Stimulated activated CD8-positive, alpha-beta memory T cell treated with anti-CD3 and anti-CD28 coated beads, Interleukin-4, amount 100 ng/mL, for 48 hours (primary cell): Measurements from ENCODE around the gene BAIAP2L2.
"Not testable (repeated sequence)": the region's sequence is repeated elsewhere in the genome, so short reads cannot be mapped to it uniquely, and the experiment has no call there.

Experiments used
- DNase-seq: peaks from one replicate; pipeline ENCODE4 v3.0.0-alpha.2; 2020

Gene BAIAP2L2

DNA sequence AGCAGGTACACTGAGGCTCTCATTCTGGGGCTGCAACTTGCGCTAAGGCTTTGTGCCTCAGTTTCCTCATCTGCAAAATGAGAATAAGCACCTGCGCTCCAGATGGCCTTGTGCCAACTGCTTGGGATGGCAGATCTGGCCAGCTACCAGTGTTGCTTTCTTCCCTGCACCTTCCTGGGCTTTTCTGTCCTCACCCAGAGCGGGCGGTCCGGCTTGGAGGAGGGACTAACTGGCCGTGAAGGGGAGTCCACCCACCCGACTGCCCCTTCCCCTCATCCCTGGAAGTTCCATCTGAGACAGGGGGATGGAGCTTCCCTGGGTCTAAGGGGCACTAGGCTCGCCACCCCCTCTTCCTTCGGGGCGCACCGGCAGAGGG, 30.0 kb downstream of the BAIAP2L2 start:
- DNase-seq: no peak

DNA sequence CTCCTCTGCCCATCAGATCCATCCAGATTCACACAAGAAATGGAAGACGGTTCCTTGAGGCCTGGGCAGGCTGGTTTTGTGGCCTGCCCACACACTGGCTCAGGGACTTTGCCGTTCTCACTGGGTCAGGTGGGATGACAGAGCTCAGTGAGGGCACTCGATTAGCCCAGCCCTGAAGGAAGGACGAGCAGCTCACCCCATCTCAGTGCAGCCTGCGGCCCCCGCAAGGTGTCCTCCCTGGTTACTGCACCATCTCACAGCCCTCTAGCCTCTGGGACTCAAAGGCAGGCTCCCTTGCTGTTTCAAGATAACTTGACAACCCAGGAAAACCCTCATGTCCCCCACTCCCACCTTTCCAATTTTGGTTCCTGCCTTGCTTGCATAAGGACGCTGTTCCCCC, 30.7 kb downstream of the BAIAP2L2 start:
- DNase-seq: no peak

DNA sequence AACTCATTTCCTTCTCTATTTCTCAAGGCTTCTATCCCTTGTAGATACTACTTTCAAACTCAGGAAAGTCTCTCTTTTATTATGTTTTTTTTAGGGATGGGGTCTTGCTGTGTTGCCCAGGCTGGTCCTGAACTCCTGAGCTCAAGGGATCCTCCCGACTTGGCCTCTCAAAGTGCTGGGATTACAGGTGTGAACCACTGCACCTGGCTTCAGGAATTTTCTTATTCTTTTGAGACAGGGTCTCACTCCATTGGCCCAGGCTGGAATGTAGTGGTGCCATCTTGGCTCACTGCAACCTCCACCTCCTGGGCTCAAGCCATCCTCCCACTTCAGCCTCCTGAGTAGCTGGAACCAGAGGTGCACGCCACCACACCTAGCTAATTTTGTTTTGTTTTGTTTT, 31.3 kb downstream of the BAIAP2L2 start:
- DNase-seq: not testable (repeated sequence)

DNA sequence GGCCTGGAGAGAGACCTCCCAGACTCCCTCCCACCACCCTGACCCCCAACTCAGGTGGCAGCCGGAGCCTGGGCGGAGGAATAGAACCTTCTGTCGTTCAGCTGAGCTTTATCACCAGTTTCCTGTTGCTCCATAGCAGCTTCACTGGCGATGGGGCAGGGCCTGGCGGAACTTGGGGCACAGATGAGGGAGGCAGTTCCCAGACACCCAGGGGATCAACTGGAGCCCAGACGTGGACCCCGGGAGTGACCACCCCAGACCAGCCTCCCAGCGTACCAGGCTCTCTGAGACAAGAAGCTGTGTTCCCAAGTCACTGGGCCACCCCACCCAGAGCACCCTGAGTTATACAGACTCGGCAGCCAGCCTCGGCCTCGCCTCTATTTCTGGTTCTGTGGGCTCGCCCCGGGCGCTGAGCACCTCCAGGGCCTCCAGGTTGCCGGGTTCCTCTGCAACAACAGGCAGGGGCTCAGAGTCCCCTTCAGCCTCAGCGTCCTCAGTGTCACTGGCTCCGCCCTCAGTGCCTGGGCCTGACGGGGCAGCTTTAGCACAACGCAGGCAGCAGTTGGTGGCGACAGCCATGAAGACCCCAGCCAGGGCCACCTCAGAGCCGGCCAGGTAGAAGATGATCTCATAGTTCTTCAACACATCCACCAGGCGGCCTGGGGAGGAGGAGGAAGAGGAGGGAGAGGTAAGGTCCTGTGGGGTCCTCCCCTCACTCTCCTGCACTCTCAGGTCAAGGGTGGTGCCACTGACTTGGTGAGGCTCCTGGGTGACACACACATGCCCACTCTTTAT, 32.2 kb downstream of the BAIAP2L2 start:
- DNase-seq: no peak

DNA sequence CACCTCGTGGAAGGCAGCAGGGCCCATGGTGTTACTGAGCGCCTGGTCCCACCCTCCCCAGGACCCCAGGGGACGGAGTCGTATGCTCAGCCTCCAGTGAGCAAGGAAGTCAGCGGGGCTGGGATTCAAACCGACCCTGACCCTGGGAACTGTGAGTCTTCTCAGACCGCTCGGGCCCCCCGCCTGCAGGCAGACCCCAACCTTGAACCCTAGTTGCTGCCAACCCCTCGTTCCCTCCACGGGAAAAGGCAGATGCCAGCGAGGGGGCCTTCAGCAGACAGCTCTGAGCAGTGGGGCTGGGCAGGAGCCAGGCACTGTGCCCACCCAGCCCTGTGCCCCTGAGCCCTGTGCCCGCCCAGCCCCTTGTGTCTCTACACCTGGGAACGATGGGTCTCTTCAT, 32.9 kb downstream of the BAIAP2L2 start:
- no peak for DNase-seq

DNA sequence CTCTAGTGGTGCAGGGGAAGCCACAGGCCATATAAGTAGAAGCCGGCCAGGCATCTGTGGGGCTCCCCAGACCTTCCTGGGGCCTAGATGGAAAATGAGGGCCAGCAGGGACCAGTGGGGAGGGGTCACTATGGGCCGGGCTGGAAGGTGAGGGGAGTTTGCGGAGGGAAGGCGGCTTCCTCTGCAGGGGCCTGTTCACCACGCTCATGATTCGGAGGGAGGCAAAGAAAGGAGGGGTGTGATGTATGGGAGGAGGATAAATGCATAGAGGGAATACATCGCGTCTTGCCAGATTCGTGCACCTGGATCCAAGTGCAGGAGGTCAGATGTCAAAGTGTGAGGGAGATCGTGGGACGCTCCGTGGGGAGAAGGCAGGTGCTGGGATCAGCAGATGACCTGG, 33.4 kb downstream of the BAIAP2L2 start:
- no peak for DNase-seq

DNA sequence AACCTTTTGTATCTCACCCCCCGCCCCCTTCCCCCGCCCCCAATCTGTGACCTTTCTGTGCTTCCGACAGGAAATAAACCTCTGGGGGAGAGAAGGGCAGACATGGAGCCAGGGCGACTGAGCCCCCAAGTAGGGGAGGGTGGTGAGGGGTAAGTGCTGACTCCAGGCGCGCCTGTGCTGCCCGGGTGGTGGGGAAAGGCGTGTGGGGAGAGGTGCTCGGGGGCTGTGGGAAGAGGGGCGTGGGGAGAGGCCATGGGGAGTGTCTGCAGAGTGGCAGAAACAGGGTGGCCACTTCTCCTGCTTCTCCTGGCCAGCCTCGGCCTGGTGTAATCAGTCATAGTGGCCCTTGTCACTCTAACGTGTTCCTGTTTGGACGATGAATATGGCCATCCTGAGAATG, 34.5 kb downstream of the BAIAP2L2 start:
- no peak for DNase-seq

DNA sequence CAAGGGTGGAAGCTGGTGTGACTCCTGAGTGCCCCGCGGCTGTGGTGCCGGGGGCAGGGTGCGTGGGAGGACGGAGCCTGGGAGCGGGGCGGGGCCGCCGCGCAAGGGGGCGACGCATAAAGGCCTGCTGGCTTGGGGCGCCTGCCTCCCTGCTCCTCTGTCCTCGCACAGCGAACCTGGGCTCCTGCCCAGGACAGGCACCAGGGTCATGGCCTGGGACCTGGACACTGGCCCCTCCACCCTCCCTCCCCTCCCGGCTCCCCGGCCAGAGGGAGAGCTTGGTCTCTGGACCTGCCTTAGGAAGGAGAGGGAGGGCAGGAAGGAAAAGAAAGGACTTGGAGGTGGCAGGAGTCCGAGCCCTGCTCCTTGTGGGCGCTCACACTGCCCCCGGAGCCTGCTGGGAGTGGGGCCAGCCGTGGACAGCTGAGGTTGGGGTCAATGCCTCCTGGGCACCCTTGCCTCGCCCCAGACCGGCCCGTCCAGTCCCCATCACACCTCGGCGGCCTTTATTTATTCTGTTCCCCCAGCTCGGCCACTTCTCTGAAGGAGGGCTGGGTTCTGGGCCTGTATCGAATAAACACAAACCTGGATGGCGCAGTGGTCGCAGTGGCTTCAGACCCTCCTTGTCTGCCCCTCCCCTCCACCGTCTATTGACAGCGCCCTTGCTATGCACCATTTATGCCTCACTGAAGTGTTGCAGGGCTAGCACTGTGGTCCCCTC, 35.2 kb downstream of the BAIAP2L2 start:
- no peak for DNase-seq

DNA sequence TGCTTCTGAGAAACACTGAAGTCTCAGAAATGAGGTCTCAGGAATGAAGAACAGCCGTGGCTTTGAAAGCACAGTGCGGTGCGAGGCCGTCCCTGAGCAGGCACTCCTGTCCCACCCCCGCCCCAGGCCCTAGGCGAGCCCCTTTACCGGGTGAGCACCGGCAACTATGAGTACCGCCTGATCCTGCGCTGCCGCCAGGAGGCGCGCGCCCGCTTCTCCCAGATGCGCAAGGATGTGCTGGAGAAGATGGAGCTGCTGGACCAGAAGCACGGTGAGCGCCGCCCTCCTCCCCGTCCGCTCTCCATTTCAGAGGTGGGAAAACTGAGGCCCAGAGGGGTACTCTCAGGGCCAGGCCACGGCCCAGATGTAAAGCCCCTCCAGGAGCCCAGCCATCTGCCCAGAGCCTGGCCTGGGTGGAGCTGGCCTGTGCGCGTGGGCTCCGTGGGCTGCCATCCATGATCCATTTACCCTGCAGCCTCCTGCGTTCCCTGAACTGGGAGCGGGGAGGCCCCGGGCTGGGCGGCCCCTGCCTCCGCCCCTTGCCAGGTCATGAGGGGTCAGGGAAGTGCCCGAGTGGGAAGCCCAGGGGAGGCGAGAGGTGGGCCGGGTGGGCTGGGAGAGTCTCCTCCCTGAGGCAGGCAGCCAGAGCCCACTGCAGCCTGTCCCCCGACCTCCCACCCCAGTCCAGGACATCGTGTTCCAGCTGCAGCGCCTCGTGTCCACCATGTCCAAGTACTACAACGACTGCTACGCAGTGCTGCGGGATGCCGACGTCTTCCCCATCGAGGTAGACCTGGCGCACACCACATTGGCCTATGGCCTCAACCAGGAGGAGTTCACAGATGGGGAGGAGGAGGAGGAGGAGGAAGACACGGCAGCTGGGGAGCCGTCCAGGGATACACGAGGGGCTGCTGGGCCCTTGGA, 36.0 kb downstream of the BAIAP2L2 start:
- no peak for DNase-seq

DNA sequence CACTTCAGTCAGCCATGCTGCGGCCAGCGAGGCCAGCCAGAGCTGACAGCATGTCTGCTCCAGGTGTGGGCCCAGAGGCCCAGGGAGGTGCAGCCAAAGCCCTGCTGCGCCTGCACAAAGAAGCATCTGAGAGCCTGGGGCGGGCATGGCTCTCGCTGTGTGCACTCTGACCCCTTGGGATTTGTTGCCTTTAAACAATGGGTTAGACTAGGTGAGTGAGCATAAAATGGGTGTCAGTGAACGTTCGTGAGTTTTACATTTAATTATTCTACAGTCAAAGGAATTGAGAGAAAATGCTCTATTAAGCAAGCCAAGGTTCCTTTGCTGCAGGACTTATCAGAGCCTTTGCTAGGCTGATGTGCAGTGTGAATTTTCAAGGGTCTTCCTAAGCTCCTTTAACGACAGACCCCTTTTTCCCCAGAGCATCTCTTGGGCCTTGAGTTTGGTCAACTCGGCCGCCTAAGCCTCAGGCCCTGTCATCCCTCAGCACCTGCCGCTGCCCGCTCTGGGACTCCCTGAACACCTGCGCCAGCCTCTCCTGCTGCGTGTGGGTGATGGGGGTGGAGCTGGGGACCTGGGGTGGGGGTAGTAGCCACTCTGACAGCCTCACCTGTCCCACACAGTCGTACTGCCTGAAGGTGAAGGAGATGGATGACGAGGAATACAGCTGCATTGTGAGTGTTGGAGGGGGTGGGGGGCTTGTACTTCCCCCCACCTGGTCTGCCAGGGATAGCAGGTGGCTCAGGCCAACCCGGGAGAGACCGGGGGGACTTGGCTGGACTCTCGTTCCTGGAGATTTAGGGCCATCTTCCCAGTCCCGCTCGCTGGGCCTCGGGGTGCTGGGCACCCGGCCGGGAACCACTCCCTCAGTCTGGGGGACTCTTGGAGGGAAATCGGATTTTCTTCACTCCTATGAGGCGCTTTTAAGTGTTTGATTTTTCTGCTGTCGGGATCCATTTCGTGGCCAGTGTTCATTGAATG, 37.0 kb downstream of the BAIAP2L2 start:
- DNase-seq: no peak

DNA sequence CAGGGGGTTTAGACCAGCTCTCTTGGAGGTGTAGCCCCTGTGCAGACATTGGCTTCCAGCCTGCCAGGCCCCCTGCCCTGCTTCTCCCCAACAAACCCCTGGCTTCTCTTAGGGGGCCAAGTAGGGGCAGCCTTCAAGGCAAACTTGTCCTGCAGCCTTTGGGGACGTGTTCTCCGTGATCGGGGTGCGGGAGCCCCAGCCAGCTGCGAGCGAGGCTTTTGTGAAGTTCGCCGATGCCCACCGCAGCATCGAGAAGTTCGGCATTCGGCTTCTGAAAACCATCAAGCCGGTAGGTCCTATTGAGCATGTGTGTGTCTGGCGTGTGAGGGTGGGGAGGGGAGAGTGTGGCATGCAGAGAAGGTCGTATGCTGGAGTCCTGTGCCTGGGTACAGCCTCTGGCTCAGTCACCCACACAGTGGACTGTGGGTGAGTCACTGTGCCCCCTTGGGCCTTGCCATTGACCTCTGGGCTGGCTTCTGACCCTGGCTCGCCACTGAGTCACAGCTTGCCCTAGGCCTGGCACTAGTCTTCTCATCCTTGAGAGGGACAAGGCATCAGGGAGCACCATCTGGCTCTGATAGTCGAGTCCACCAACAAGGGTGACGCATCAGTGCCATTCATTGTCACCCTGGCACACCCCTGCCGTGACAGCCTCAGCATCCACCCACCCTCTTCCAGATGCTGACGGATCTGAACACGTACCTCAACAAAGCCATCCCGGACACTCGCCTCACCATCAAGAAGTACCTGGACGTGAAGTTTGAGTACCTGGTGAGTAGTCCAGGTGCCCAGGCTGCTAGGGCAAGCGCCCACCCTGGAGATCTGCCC, 37.9 kb downstream of the BAIAP2L2 start:
- DNase-seq: no peak

DNA sequence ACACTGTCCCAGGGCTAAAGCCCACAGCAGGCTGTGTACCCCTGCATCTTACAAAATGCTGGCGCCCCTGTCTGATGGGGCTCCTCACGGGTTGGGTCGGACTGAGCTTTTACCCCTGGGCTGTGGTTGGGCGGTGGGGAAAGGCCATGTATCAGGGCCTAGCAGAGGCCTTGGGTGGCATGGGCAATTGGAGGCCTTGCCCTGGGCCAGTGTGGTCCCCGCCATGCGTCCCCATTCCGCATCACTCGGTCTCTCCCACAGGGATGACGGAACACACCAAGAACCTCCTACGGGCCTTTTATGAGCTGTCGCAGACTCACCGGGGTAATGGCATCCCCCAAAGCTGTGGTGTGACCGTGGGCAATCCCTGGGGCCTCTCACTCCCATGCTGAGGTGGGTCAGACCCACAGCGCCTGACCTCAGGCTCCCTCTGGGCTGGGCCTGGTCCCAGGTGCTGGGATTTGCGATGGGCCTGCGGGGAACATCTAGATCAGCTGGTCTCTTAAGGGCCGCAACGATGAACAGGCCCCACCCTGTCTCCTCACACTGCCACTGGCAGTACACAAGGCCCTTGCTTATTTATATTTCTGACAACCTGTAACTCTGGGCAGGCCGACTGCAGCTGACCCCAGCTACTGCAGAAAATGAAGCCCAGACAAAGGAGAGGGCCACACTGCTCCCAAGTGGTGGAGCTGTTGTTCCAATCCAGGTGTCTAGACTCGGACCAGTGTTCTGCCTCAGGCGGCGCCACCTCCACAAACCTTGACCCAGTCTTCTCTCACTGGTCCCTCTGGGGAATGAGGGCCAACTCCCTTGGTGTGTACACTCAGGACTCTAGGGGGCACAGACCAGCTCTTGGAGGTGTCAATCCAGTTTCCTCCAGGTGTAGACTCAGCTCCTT, 38.8 kb downstream of the BAIAP2L2 start:
- no peak for DNase-seq

DNA sequence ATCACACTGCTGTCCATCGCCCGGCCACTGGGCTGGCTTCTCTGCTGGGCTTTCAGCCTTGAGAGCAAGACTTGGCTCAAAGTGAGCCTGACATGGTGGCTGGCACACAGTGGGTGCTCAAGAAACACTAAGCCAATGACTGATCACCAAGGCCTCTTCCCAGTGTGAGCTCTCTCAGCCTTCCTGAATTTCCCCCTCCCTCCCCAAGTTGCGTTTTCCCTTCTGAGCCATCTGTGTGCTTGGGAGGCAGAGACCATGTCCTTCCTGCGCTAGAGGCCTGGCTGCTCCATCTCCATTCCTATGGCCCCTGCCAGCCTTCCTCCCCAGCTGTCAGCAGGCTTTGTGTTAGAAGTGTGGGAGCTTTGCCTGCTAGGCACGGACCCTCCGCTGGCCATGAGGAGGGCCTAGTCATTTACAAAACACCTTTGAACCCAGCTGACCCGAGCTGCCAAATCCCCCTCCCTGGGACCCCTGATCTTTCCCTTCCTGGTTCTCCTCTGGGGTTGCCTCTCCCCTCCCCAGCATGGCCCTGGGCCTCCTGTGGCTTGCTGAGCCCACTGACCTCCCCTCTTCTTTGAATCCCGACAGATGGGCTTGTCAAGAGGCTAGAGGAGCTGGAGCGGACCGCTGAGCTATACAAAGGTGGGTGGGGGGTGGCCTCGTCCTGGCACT, 40.1 kb downstream of the BAIAP2L2 start:
- DNase-seq: no peak

DNA sequence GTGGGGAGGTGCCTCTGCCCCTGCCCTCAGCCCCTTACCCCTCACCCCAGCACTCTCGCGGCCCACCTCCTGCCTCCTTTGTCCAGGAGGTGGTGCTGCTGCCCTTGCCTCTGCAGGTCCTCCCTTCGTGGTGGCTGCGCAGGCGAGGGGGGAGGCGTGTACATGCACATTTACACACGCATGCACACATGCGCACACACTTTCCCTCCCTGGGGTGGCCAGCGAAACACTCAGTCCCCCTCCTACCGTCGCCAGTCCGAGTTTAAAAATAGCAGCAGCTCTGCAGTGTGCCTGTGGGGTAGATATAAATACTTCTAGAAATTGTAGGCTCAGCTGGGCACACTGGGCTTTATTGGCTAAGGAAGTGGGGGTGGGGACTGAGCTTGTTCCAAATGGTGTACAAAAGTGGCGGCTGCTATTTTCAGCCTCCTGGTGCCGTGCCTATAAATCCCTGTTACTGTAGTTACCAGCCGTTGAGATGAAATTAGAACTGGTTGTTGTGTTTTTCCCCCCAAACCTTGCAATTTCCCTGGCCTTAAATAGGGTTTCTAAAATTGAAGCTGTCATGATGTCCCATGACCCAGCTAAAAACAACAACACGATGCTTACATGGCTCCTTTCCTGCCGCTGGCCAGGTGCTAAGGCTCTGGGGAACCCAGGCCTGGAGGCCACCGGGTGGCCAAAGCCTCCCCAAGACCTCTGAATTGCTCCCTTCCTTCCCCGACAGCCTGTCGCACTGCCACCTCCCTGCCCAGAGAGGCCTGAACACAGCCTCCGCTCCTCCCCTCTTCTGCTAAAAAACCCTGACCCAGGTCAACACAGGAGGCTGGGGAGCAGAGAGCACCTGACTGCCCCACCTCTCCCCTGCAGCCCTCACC, 40.9 kb downstream of the BAIAP2L2 start:
- DNase-seq: no peak

DNA sequence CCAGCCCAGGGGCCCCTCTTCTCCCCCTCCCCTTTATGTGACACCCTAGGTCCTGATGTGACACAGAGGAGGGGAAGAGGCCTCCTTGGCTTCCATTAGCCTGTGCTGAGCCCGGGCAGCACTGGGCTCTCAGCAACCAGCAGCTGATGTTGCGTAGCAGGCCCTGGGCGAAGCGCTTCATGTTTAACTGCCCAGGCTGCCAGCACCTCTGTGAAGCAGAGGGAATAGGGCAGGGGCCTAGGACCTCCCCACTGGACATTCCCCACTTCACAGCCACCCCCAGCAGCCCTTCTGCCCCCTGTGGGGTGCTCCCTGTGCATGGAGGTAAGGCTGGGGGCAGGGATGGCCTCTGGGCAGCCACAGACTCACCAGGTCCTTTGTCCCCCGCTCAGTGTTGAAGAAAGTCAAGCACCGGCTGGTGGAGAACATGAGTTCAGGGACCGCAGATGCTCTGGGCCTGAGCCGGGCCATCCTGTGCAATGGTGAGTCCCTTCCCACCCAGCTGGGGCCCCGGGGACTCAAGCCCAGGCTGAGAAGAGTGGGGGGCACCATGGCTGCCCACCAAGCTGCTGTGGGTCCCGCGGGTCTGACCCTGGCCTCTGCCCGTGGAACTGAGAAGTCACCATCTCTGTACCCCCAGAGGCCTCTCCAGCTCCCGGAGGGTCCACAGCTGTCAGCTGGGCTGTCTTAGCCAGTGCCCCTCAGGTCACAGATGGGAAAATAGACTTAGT, 41.7 kb downstream of the BAIAP2L2 start:
- DNase-seq: no peak

DNA sequence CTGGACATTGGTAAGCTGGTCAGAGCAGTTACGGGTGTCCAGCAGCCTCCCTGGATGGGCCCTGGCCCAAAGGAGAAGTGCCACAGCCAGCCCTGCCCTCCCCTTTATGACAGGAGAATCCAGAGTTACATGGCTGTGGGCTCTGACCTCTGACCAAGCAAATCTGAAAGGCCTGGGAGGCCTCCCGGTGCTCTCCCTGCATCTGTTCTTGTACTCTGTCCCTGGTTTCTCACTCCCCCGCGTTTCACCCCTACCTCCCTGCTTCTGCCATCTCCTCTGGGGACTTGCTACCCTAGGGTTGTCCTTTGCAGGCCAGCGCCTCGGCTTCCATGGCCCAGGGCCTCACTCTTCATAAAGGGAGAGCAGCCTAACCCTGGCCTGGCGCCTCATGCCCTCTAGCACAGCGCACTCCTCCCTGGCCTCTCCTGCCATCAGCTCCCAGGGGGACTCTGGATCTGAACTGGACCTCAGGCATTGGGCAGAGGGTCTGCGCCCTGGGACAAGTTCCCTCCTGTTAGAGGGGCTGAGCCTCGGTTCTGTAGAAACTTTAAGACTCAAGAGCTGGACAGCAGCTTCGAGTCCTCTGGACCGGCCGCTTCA, 42.6 kb downstream of the BAIAP2L2 start:
- no peak for DNase-seq

DNA sequence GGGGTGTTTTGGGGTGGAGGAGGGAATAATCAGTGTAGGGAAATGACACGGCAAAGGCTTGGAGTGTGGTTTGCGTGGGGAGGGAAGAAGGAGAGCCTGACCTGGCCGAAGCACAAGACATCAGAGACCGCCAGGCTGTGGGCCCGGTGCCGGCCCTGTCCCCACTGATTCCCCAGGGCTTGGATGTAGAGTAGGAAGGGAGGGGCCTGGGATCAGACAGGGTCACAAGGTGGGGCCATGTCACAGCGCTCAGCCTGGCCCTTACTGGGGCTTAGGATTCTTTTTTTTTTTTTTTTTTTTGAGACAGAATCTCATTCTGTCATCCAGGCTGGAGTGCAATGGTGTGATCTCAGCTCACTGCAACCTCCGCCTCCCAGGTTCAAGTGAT, 43.5 kb downstream of the BAIAP2L2 start:
- no peak for DNase-seq
